K562 (cell line): Measurements from ENCODE around the gene DENND6A. TPM values are rescaled to one million over a fixed set of nuclear protein-coding genes. Genes with fewer than 3 reads are reported as not detected.

Source experiments
- EP300 ChIP-seq: IDR thresholded peaks from 2 replicates; pipeline ENCODE4 v1.6.1; 2012; ENCODE audit warnings: low read length, improper control_type of control experiment
- EP400 ChIP-seq: fragments of 450-650 bp; IDR thresholded peaks from 2 replicates; pipeline ENCODE4 v1.6.1; 2017; ENCODE audit warnings: antibody characterized with exemption, mild to moderate bottlenecking, moderate library complexity
- ILK ChIP-seq: fragments of 450-650 bp; IDR thresholded peaks from 2 replicates; pipeline ENCODE4 v1.6.1; 2016; ENCODE audit warnings: missing genetic modification characterization, low read depth, mild to moderate bottlenecking, missing compliant biosample characterization, moderate library complexity, borderline replicate concordance
- NUFIP1 ChIP-seq: fragments of 450-650 bp; IDR thresholded peaks from 2 replicates; pipeline ENCODE4 v1.6.1; 2018; ENCODE audit not compliant: partially characterized antibody
- POLR2AphosphoS5 ChIP-seq: IDR thresholded peaks from 2 replicates; pipeline ENCODE4 v1.6.1; 2011; ENCODE audit warnings: mild to moderate bottlenecking, low read depth, low read length, moderate library complexity; ENCODE audit not compliant: control insufficient read depth, insufficient read depth
- POLR2B ChIP-seq: fragments of 450-650 bp; IDR thresholded peaks from 2 replicates; pipeline ENCODE4 v1.6.1; 2018; ENCODE audit warnings: low read depth; ENCODE audit not compliant: partially characterized antibody
- PTTG1 ChIP-seq: fragments of 450-650 bp; IDR thresholded peaks from 2 replicates; pipeline ENCODE4 v1.6.1; 2016; ENCODE audit warnings: low read depth, mild to moderate bottlenecking, missing genetic modification characterization, missing compliant biosample characterization
- RBM39 ChIP-seq: fragments of 200-400 bp; formaldehyde crosslinking; optimal IDR thresholded peaks from 2 replicates; pipeline ENCODE3; 2018; ENCODE audit warnings: low read depth, low read length
- TGIF2 ChIP-seq: sonication (generic); formaldehyde crosslinking; IDR thresholded peaks from 2 replicates; pipeline ENCODE4 v1.8.1; 2022; ENCODE audit warnings: mild to moderate bottlenecking, missing genetic modification reagents, moderate library complexity
- ZC3H8 ChIP-seq: fragments of 450-650 bp; IDR thresholded peaks from 2 replicates; pipeline ENCODE4 v1.6.1; 2017
- ZKSCAN3 ChIP-seq: fragments of 250-450 bp; sonication (Bioruptor Pico); IDR thresholded peaks from 2 replicates; pipeline ENCODE4 v1.4.0; 2020
- ZNF146 ChIP-seq: IDR thresholded peaks from one replicate; pipeline ENCODE4 v1.6.1; 2018; ENCODE audit warnings: missing compliant biosample characterization; ENCODE audit not compliant: unreplicated experiment
- ZNF197 ChIP-seq: fragments of 200-800 bp; sonication (Bioruptor generic); IDR thresholded peaks from 2 replicates; pipeline ENCODE4 v1.6.1; 2016; ENCODE audit warnings: low read depth, missing genetic modification characterization, missing compliant biosample characterization
- ZNF232 ChIP-seq: sonication (generic); formaldehyde crosslinking; IDR thresholded peaks from 2 replicates; pipeline ENCODE4 v1.8.0; 2022; ENCODE audit warnings: mild to moderate bottlenecking, missing genetic modification reagents
- ZNF551 ChIP-seq: fragments of 250-450 bp; sonication (Bioruptor Pico); IDR thresholded peaks from 2 replicates; pipeline ENCODE4 v1.5.0; 2021; ENCODE audit warnings: mild to moderate bottlenecking, moderate library complexity
- polyA plus RNA-seq, 8 experiments: library from polyadenylated mRNA; depleted of rRNA in 4 of 8; stranded (reverse) in 5 of 8; unstranded in 3 of 8; fragments of >200 nt; fragmentation: Nextera tagmentation in 2 of 8; fragmentation: Illumina TruSeq in 1 of 8; extraction: Ambion mirVana in 2 of 8; extraction: Trizol in 1 of 8; gene quantifications; 2 replicates each; pipeline versions ENCODE4 v1.2.1 to v1.2.3, GENCODE V29; 2011 to 2014; ENCODE audit warnings: inconsistent platforms in 1 of 8, missing spikeins in 1 of 8
- total RNA-seq, 7 experiments: library from RNA; depleted of rRNA in 6 of 7; stranded (reverse); fragments of >200 nt in 6 of 7; fragmentation: Illumina TruSeq in 2 of 7; extraction: Trizol in 2 of 7; gene quantifications; 2 replicates each; pipeline versions ENCODE4 v1.2.1 to v1.2.3, GENCODE V29; 2011 to 2021; ENCODE audit warnings: low replicate concordance in 1 of 7
- TF ChIP-seq, protein P1 (sequence below): sonication (generic); formaldehyde crosslinking; IDR thresholded peaks from 2 replicates; pipeline ENCODE4 v1.8.0; 2023; ENCODE audit warnings: mild to moderate bottlenecking, missing genetic modification reagents
- TF ChIP-seq, protein P2 (sequence below): fragments of 450-650 bp; IDR thresholded peaks from 2 replicates; pipeline ENCODE4 v1.6.1; 2016; ENCODE audit warnings: missing biosample characterization, missing genetic modification characterization
- TF ChIP-seq, protein P3 (sequence below): fragments of 200-800 bp; sonication (Bioruptor generic); IDR thresholded peaks from 2 replicates; pipeline ENCODE4 v1.6.1; 2017; ENCODE audit warnings: missing genetic modification characterization, missing compliant biosample characterization
- TF ChIP-seq, protein P4 (sequence below): fragments of 150-350 bp; conservative IDR thresholded peaks from 2 replicates; pipeline ENCODE4 v1.6.1; 2014; ENCODE audit warnings: low read length

The DENND6A gene
- total and polyA plus RNA-seq, 9 of the 15 experiments (the other 6 are each of a cell fraction or from before 2014, with no cell fraction given), result 1.5 to 12.7 (median 7.1) TPM

DNA sequence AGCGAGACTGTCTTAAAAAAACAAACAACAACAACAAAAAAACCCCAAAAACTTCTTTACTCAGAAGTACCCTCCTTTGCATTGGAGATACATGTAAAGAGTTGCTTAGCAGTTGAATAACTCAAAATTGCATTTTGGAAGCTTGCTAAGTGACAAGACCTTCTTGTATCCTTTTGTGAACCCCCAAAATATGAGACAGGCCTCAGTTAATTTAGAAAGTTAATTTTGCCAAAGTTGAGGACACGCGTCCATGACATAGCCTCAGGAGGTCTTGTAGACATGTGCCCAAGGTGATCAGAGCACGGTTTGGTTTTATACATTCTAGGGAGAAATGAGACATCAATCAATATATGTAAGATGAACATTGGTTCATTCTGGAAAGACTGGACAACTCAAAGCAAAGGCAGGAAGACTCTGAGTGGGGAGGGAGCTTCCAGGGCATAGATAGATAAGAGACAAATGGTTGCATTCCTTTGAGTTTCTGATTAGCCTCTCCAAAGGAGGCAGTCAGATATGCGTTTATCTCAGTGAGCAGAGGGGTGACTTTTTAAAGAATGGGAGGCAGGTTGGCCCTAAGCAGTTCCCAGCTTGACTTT, 94.0 kb downstream of the DENND6A start (continued):
- TF ChIP-seq EP400 (peak; percentile 30; the same call in 1 of the 2 replicates), PTTG1 (tag) (no peak), ZNF551 (no peak), ILK (no peak), RBM39 (no peak), ZNF146 (CRISPR knock-in tag) (no peak), POLR2AphosphoS5 (peak; percentile 88), ZNF197 (CRISPR knock-in tag) (0 out of 2 replicates have a peak, but pooled peaks have one; percentile 19), NUFIP1 (no peak), TGIF2 (CRISPR knock-in tag) (no peak), ZKSCAN3 (CRISPR knock-in tag) (no peak), ZC3H8 (no peak), POLR2B (no peak), EP300 (peak; percentile 83), ZNF232 (no peak)
- TF ChIP-seq, protein P1, sequence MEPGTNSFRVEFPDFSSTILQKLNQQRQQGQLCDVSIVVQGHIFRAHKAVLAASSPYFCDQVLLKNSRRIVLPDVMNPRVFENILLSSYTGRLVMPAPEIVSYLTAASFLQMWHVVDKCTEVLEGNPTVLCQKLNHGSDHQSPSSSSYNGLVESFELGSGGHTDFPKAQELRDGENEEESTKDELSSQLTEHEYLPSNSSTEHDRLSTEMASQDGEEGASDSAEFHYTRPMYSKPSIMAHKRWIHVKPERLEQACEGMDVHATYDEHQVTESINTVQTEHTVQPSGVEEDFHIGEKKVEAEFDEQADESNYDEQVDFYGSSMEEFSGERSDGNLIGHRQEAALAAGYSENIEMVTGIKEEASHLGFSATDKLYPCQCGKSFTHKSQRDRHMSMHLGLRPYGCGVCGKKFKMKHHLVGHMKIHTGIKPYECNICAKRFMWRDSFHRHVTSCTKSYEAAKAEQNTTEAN (CRISPR knock-in tag), result no peak
- TF ChIP-seq, protein P2, sequence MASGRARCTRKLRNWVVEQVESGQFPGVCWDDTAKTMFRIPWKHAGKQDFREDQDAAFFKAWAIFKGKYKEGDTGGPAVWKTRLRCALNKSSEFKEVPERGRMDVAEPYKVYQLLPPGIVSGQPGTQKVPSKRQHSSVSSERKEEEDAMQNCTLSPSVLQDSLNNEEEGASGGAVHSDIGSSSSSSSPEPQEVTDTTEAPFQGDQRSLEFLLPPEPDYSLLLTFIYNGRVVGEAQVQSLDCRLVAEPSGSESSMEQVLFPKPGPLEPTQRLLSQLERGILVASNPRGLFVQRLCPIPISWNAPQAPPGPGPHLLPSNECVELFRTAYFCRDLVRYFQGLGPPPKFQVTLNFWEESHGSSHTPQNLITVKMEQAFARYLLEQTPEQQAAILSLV (tag), result no peak
- TF ChIP-seq, protein P3, sequence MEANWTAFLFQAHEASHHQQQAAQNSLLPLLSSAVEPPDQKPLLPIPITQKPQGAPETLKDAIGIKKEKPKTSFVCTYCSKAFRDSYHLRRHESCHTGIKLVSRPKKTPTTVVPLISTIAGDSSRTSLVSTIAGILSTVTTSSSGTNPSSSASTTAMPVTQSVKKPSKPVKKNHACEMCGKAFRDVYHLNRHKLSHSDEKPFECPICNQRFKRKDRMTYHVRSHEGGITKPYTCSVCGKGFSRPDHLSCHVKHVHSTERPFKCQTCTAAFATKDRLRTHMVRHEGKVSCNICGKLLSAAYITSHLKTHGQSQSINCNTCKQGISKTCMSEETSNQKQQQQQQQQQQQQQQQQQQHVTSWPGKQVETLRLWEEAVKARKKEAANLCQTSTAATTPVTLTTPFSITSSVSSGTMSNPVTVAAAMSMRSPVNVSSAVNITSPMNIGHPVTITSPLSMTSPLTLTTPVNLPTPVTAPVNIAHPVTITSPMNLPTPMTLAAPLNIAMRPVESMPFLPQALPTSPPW (CRISPR knock-in tag), result peak; percentile 59; the same call in 1 of the 2 replicates
- TF ChIP-seq, protein P4, sequence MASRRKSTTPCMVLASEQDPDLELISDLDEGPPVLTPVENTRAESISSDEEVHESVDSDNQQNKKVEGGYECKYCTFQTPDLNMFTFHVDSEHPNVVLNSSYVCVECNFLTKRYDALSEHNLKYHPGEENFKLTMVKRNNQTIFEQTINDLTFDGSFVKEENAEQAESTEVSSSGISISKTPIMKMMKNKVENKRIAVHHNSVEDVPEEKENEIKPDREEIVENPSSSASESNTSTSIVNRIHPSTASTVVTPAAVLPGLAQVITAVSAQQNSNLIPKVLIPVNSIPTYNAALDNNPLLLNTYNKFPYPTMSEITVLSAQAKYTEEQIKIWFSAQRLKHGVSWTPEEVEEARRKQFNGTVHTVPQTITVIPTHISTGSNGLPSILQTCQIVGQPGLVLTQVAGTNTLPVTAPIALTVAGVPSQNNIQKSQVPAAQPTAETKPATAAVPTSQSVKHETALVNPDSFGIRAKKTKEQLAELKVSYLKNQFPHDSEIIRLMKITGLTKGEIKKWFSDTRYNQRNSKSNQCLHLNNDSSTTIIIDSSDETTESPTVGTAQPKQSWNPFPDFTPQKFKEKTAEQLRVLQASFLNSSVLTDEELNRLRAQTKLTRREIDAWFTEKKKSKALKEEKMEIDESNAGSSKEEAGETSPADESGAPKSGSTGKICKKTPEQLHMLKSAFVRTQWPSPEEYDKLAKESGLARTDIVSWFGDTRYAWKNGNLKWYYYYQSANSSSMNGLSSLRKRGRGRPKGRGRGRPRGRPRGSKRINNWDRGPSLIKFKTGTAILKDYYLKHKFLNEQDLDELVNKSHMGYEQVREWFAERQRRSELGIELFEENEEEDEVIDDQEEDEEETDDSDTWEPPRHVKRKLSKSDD, result no peak
